Measurements from ENCODE around the gene DNTTIP2.

- no peak for TF ChIP-seq POLR2A (IDR thresholded peaks at IDR 0.05; ENCODE audit: extremely low read depth, insufficient read length)
- TF ChIP-seq, protein P1, sequence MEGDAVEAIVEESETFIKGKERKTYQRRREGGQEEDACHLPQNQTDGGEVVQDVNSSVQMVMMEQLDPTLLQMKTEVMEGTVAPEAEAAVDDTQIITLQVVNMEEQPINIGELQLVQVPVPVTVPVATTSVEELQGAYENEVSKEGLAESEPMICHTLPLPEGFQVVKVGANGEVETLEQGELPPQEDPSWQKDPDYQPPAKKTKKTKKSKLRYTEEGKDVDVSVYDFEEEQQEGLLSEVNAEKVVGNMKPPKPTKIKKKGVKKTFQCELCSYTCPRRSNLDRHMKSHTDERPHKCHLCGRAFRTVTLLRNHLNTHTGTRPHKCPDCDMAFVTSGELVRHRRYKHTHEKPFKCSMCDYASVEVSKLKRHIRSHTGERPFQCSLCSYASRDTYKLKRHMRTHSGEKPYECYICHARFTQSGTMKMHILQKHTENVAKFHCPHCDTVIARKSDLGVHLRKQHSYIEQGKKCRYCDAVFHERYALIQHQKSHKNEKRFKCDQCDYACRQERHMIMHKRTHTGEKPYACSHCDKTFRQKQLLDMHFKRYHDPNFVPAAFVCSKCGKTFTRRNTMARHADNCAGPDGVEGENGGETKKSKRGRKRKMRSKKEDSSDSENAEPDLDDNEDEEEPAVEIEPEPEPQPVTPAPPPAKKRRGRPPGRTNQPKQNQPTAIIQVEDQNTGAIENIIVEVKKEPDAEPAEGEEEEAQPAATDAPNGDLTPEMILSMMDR (IDR thresholded peaks at IDR 0.05; ENCODE audit: low read depth, low read length) = no peak
Measured at GRCh38 chr1:93828367-93828755, 50.6 kb downstream of the DNTTIP2 start.

Data from NB4 (cell line).